ENCODE data around the gene CDK19.

CDK19 gene

GRCh38 chr6:110656492-110656891 is 158.8 kb downstream of the CDK19 start:
- no peak for DNase-seq (ENCODE audit: extremely low spot score)
- TF ChIP-seq, protein P1, sequence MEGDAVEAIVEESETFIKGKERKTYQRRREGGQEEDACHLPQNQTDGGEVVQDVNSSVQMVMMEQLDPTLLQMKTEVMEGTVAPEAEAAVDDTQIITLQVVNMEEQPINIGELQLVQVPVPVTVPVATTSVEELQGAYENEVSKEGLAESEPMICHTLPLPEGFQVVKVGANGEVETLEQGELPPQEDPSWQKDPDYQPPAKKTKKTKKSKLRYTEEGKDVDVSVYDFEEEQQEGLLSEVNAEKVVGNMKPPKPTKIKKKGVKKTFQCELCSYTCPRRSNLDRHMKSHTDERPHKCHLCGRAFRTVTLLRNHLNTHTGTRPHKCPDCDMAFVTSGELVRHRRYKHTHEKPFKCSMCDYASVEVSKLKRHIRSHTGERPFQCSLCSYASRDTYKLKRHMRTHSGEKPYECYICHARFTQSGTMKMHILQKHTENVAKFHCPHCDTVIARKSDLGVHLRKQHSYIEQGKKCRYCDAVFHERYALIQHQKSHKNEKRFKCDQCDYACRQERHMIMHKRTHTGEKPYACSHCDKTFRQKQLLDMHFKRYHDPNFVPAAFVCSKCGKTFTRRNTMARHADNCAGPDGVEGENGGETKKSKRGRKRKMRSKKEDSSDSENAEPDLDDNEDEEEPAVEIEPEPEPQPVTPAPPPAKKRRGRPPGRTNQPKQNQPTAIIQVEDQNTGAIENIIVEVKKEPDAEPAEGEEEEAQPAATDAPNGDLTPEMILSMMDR (IDR thresholded peaks at IDR 0.05; ENCODE audit: control extremely low read depth, extremely low read depth, low read depth, missing control alignments), result no peak
- CTCF ChIA-PET, result interaction anchor here (1.5 kb wide), 1 partner anchor 26 kb away, joined by 6 read pairs; no protein-coding TSS in a partner anchor
- POLR2A ChIA-PET, result no interaction called here

DNA sequence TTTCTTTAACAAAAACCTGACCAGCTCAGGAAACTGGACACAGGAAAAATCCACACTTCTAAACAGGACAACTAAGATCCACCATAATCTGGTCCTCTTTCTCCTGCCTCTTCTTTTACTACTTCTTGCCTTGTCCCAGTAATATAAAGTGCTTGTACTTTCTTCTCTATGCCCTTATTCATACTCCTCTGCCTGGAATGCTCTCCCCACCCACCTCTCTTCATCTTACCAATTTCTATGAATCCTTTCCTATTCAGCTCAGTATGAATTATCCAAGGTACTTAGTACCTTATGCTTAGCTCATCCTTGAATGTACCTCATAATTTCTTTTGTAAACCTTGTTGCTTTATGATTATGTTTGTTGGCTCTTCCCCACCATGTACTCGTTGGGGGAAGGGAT is 159.4 kb downstream of the CDK19 start:
- DNase-seq (ENCODE audit: extremely low spot score), result no peak
- CTCF ChIA-PET, result interaction anchor here (1.3 to 1.5 kb wide), 2 partner anchors 27 to 293 kb away, joined by 3 to 6 read pairs; no protein-coding TSS in a partner anchor
- TF ChIP-seq, protein P1 (IDR thresholded peaks at IDR 0.05; ENCODE audit: control extremely low read depth, extremely low read depth, low read depth, missing control alignments), result no peak
- POLR2A ChIA-PET, result no interaction called here

DNA sequence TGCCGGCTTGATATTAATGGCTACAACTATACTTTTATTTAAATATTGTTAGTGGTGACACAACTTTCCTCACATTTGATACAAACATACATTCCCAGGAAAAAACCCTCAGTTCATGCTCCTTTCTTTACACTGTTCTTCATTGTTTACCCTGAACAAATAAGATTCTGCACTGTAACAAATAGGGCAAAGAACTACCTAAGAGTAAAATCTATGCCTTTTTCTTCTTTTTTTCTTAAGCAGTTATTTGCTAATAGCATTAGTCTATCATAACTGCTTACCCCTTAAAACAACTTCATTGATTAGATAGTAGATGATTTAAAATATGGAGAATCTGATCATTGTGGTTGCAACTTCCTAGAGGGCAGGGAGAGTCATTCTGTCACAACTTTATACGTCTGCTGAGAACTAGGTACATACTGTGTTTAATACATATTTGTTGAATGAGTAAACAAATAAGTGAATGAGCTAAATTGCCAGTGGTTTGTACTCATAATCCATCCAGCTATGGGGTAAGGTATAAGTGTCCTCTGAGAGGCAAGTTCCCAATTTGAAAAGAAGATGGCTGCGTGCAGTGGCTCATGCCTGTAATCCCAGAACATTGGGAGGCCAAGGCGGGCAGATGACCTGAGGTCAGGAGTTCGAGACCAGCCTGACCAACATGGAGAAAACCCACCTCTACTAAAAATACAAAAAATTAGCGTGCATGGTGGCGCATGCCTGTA is 161.0 kb downstream of the CDK19 start:
- TF ChIP-seq, protein P1 (IDR thresholded peaks at IDR 0.05; ENCODE audit: control extremely low read depth, extremely low read depth, low read depth, missing control alignments), result no peak
- CTCF ChIA-PET, result no interaction called here
- POLR2A ChIA-PET, result no interaction called here
- no peak for DNase-seq (ENCODE audit: extremely low spot score)

- POLR2A ChIA-PET, result no interaction called here
These were observed 161.9 kb downstream of the CDK19 start for GRCh38 chr6:110653381-110653780.

DNA sequence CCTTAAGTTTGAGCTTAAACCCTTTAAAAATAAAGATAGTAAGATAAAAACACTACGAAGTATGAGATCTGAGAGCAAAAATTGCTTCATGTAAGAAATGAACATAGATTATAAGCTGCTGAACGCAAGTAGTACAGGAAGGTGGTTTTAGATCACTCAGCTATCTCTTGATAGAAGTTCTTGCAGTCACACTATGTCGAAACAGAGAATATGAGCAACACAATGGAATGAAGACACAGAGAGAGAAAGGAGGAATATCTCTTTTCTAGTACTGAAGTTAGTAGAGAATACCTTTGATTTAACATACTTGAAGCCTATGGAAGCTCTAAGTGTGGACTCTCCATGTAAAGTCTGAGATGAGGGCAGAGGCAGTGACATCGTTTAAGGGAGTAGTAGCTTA is 162.7 kb downstream of the CDK19 start:
- CTCF ChIA-PET, result interaction anchor here (1.2 to 2.1 kb wide), 5 partner anchors 10 to 34 kb away, joined by 3 to 5 read pairs (median 3); no protein-coding TSS in a partner anchor
- POLR2A ChIA-PET, result no interaction called here
- no peak for DNase-seq (ENCODE audit: extremely low spot score)
- TF ChIP-seq, protein P1 (IDR thresholded peaks at IDR 0.05; ENCODE audit: control extremely low read depth, extremely low read depth, low read depth, missing control alignments), result no peak

More at GRCh38 chr6:110653381-110653780, 161.9 kb downstream of the CDK19 start:
- TF ChIP-seq, protein P1 (IDR thresholded peaks at IDR 0.05; ENCODE audit: control extremely low read depth, extremely low read depth, low read depth, missing control alignments), result no peak
- no peak for DNase-seq (ENCODE audit: extremely low spot score)
- CTCF ChIA-PET, result interaction anchor here (1.3 to 1.4 kb wide), 3 partner anchors 9 to 21 kb away, joined by 3 to 5 read pairs (median 3); no protein-coding TSS in a partner anchor

GRCh38 chr6:110650755-110651154 is 164.5 kb downstream of the CDK19 start:
- CTCF ChIA-PET, result interaction anchor here (0.7 to 2.1 kb wide), 3 partner anchors 8 to 11 kb away, joined by 3 to 5 read pairs (median 5); no protein-coding TSS in a partner anchor
- DNase-seq (ENCODE audit: extremely low spot score), result no peak

More at GRCh38 chr6:110650755-110651154, 164.5 kb downstream of the CDK19 start:
- TF ChIP-seq, protein P1 (IDR thresholded peaks at IDR 0.05; ENCODE audit: control extremely low read depth, extremely low read depth, low read depth, missing control alignments), result no peak
- POLR2A ChIA-PET, result no interaction called here
